Activated T-cell treated with anti-CD3 and anti-CD28 coated beads, Interleukin-2, amount 50 U/mL, for 1 hour (primary cell): ENCODE data around the gene TULP4.
A peak's percentile ranks its signal among the peaks of the same experiment; 100 is the strongest.
"Not testable (repeated sequence)": the region's sequence is repeated elsewhere in the genome, so short reads cannot be mapped to it uniquely, and the experiment has no call there.

Source experiments
- DNase-seq: peaks from one replicate; pipeline ENCODE4 v3.0.0-alpha.2; 2020

TULP4 gene

DNA sequence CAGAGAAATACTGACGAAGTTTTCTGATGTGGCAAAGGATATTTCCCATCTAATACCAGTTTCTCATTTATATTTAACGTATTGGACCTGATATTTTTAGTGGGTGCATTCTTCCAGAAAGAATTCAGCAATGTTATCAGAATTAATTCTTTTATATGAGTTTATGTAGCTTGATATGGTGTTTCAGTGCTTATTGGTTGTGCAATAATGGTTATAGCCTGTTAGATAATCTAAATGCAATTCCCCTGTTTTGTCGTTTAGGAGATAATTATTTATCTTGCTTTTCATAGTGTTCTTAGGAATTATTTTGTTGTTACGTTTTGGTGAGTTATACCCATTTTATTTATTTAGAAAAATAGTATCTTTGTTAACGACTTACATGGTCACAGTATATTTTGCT lies 196.2 kb downstream of the TULP4 start:
- no peak for DNase-seq

DNA sequence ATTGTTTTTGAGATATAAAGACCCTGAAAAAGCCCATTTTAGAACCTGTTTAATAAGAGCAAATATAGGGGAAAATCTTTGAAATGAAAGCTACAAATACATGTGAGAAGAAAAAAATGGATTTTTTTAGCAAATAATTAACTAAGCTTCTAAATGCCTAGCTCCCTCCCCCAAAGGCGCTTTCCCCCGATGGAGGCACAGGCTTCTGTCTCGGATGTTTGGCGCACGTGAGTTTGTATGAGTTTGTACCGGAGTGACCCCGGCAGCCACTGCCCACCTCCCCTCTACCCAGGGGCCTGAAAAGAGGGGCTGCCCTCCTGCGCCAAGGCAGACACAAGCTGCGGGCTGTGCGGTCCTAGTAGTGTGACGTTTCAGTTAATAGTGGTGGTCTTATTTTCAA lies 197.2 kb downstream of the TULP4 start:
- no peak for DNase-seq

DNA sequence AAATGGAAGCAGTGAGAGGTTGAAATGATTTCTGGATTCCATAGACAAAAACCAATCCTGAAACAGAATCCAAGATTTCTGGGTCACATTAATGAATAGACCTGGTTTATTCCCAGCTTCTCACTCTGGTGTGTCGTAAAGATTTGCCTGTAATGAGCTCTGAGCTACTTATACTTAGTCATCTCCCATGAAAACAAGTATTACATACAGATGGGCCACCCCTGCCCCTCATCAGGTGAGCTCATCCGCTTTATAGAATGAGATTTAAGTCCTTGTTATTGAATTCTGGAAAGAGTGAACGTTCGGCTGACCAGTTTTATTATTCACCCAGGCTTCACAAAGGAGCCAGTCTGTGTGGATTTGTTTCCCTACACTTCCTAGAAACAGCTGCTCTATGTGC lies 200.5 kb downstream of the TULP4 start:
- no peak for DNase-seq

DNA sequence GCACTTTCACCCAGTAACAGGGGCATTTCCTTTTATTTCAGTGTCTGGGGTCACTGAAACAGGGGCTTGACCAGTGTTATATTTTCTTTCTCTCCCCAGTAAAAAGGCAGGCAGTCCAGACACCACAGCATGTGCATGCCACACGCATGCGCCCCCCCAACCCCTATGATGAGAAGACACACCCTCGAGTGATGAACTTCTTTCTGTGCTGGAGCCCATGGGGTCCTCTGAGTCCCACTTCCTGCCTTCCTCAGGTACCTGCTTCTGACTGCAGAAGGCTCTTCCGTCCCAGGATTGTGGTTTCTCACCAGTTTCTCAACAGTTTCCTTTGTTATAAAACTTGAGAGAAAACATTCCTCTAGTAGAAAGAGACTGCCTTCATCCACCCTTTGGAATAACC lies 201.9 kb downstream of the TULP4 start:
- no peak for DNase-seq

DNA sequence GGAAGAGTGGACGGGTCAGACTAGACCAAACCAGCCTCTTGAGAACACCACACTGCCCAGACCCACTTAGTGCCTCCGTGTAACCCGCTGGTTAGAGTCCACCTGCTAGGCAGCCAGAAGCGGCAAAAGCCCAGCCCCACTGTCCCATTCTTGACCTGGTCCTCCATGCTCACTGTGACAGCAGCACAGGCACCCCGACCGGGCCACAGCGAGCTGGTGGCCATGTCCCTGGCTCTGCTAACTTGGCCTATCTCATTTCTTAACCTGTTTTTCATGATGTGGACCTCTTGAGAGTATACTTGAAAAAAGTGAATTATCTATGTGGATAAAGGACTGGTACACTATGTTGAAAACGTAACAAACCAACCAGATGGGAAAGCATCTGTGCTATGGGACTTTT lies 202.7 kb downstream of the TULP4 start:
- no peak for DNase-seq

DNA sequence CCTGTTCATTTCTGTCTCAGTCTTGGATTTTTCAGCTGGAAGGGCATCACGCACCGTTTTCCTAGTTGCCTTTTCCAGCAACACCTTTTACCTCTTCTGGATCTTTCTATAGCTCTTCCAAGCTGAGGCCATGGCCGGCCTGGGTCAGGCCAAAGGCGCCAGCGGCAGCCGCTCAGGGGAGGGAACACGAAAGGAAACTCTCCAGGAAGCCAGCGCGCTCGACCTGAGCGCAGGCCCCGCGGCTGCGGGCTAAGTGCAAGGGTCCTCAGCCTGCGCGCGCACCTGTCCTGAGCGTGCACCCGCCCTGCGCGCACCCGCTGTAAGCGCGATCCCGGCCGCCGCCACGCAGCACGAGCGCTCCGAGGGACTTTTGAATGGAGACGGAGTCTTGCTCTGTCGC lies 203.8 kb downstream of the TULP4 start:
- DNase-seq, result no peak

DNA sequence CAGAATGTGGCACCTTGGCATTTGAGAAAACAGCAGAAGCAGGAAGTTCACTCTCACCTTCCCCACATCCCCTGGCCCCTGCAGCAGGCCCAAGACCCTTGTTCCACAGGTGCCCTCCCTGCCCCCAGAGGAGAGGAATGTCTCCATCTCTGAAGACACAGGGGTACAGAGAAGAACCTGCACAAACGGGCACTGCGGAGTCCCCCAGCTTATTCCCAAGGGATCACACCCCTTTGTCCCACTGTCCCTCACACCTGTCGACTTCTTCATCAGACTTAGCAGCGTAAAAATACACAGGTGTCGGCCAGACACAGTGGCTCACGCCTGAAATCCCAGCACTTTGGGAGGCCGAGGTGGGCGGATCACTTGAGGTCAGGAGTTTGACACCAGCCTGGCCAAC lies 204.8 kb downstream of the TULP4 start:
- DNase-seq, result no peak

DNA sequence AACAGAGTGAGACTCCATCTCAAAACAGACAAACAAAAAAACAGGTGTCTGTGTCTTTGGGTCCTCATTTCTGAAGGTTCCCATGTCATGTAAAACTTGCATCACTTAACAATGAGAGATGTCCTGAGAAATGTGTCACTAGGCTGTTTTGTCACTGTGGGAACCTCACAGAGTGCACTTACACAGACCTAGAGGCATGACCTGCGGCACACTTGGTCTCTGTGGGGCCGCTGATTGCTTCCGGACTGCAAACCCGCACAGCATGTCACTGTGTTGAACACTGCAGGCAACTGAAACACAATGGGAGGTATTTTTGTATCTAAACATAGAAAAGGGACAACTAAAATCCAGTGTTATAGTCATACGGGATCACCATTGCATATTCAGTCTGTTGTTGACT lies 205.3 kb downstream of the TULP4 start:
- DNase-seq, result no peak

DNA sequence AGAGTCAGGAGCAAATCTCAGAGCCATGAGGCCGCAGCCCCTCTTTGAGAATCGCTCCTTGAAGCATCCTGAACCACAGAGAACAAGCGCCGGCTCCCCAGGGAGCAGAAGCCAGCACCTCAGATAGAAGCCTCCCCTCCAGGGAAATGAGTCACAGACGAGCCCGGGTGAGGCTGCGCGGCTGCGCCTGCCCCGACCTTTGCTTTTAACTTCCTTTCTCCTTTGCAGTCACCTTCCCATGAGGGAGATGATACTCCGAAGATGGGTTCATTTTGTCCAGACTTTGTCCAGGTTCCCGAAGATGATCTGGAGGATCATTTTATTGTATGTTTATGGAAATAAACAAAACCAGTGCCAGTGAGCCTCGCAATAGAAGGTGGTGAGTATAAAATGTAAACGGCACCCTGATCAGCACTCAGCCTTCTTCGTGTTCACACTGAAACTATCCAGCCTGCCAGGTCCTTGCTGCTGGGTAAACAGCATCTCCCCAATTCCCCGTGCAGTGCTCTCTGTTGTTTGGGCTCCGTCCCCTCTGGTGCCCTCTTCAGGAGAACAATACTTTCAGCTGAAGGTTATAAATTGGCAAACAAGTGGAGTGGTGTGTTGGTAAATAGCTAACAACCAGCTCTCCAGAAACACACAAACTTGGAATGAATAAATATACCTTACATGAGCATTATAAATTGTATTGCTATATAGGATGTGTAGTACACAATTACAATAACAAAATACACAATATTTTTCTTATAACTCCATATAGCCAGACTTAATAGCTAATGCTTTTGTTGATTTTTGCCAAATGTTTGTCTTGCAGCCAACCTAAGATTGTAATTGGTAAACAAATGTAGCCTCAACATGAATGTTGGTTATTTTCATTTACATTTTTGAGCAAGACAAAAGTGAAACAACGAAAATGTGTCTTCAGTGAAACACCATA lies 206.2 kb downstream of the TULP4 start:
- DNase-seq, result peak; percentile 48

DNA sequence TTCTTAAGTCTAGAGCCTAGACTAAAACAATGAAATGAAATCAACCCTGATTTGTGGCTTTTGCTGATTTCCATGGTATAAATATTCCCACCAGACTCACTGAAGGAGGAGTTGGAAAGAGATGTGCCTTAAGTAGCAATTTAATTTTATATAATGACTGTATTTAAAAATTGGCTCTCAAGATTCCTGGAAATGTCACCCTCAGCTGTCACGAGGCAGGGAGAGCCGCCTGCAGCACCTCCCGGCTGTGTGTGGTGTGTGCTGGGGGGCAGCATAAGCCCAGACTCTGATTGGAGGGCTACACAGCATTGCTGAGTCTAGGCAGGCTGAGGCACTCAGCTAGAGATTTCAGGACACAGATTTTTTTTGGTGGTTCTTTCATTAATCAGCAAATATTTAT lies 207.0 kb downstream of the TULP4 start:
- DNase-seq, result no peak

DNA sequence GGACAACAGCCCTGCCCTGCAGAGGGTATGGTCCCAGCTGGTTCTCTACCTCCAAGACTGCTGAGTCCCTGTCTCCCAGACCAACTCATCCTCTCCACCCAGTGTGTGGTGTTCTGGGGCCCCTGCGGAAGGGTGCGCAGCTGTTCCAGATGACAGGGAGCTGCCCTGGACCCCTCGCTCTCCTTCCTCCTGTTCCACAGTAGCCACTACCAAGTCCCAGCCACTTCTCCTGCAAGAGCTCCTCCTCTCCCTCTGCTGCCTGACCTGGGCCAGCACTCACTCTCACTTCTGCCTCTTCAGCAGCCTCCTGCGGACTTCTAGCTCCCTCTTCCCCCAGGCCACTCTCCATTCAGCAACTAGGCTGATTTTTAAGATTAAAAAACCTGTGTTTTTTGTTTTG lies 207.5 kb downstream of the TULP4 start:
- DNase-seq, result no peak

DNA sequence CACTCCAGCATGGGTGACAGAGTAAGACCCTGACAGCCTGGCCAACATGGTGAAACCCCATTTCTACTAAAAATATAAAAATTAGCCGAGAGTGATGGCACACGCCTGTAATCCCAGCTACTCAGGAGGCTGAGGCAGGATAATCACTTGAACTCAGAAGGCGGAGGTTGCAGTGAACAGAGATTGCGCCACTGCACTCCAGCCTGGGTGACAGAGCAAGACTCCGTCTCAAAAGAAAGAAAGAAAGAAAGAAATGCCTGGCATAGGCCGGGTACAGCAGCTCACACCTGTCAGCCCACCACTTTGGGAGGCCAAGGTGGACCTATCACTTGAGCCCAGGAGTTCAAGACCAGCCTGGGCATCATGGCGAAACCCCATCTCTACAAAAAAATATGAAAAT lies 208.7 kb downstream of the TULP4 start:
- not testable (repeated sequence) for DNase-seq

DNA sequence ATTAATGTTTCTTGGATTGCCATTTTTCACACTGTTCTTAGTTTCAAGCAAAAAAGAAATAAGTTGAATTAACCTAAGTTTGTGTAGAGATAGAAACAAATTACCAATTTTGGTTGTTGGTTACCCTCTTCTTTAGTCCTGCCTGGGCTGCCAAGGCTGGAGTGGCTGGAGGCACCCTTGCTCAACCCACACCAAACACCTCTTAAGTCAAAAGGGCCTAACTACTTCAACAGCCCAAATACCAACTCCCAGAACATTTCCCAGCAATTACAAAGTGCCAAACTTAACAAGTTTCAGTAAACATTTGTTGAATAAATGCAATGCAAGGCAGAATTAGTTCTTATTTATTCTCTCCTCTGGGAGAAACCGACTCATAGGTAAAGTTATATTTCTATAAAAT lies 209.5 kb downstream of the TULP4 start:
- no peak for DNase-seq

DNA sequence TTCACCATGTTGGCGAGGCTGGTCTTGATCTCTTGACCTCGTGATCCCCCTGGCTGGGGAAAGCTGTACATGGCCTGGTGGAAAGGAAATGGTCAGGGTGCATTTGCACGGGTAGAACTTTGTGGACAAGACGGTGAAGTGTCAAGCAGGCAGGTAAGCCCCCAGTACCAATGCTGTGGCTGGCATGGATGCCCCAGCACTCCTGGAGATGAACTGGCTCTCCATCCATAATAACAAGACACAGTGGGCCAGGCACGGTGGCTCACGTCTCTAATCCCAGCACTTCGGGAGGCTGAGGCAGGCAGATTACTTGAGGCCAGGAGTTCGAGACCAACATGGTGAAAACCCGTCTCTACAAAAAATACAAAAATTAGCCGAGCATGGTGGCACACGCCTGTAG lies 210.4 kb downstream of the TULP4 start:
- DNase-seq, result no peak

DNA sequence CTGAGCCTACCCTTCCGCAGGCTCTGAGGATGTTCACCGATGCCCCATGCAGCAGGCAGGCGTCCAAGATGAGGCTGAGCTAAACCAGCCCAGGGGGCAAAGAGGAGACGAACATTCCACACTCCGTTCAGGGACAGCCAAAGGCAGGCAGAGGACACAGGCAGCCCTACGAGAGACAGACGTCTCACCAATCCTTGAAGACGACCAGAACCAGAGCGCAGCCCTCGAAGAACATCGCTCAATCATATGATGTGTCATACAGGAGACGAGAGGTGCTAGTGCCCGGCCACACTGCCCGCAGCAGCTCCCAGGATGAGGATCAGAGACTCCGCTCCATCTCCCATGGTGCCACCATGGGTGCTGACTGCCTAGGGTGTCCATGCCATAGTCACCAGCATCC lies 212.0 kb downstream of the TULP4 start:
- DNase-seq, result no peak

DNA sequence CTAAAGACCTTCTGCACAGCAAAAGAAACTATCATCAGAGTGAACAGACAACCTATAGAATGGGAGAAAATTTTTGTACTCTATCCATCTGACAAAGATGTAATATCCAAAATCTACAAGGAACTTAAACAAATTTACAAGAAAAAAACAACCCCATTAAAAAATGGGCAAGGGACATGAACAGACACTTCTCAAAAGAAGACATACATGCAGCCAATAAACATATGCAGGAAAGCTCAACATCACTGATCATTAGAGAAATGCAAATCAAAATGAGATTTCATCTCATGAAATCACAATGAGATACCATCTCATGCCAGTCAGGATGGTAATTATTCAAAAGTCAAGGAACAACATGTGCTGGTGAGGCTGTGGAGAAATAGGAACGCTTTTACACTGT lies 215.6 kb downstream of the TULP4 start:
- not testable (repeated sequence) for DNase-seq

DNA sequence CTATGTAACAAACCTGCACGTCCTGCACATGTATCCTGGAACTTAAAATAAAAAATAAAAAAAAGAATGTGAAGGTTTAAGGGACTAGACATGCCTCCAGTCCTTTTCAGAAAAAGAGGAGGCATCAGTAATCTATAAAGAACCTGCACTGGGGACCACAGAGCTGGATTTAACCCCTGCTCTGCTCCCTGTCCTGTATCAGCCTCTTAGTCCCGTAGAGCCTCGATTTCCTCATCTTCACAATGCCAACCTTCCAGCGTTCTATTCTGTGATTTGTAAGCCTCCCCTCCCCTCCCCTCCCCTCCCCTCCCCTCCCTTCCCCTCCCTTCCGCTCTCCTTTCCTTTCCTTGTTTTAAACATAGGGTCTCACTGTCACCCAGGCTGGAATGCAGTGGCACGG lies 216.6 kb downstream of the TULP4 start:
- no peak for DNase-seq

DNA sequence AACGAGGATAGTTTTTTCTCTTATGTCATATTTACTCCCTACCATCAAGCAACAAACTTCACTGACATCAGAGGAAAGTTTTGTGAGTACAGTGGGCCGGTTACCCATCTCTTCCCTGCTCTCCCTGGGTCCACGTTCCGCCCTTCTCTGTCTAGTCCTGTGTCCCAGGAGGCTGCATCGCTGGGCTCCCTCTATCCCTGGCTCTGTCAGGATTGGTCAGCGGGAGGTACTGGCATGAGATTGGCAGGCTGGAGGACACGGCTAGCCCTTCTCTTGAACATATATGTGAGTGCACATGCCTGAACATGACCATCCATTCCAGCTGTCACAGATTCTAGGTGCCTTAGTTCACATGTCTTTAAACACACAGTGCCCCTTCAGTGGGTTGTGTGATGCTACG lies 217.4 kb downstream of the TULP4 start:
- DNase-seq, result no peak

DNA sequence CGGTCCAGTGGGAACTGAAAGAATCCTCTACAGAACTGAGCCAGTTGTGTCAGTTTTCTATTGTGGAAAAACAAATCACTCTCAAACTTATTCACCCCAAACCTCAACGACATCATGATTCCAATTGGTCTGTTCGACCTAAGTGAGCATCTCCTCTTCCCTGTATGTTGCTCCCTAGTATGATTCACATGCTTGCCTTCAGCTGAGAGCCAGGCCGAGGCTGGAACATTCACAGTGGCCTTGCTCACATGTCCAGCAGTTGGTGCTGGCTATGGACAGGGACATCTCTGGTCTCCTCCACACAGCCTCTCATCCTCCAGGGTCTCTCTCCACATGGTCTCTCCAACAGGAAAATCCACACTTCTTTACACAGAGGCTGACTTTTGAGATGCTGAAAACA lies 219.3 kb downstream of the TULP4 start:
- no peak for DNase-seq

DNA sequence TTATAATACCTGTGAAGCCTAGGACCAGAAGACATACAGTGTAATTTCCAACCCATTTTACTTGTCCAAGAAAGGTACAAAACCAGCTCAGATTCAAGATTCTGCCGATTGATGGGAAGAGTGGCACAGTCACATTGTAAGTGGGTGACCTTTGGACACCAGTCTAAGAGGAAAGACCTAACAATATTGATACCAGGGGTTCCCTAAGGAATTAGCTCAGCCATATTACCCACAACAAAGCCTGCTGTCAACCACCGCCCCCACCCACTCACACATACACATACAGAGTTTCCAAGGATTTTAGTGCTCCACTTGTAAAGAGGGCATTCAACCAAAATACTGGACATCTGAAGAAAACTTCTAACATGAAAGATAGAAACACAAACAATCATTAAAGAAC lies 219.7 kb downstream of the TULP4 start:
- DNase-seq, result no peak

DNA sequence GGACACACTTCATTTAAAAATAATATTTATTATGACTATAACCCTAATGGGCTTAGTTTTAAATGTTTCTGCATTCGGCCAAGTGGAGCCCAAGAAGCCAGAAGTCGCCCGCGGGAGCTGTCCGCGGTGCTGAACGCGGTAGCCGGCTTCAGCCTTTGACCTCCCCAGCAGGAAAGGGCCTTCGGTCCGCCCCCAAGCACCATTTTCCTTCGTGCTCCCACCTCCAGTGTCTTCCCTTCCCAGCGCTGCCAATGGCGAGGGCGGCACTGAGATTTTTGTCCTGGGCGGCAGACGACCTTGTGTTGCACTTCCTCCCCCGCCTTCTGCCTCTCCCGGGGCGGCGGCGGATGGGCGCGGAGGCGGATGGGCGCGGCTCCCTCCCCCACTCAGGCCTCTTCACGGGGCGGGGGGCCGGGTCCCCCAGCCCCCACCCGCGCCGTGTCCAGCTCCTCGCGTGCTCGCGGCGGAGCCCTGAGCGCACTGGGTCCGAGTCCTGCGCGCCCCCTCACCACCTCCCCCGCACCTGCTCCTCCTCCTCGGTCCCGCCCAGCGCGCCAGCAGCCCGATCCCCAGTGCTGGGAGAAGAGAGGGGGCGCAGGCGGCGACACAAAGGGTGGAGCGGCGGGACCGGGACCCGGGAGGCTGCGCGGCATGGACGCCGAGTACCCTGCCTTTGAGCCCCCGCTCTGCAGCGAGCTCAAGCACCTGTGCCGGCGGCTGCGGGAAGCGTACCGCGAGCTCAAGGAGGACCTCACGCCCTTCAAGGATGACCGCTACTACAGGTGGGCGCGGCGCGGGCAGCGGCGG lies 224.0 kb downstream of the TULP4 start:
- DNase-seq, result peak; percentile 75

DNA sequence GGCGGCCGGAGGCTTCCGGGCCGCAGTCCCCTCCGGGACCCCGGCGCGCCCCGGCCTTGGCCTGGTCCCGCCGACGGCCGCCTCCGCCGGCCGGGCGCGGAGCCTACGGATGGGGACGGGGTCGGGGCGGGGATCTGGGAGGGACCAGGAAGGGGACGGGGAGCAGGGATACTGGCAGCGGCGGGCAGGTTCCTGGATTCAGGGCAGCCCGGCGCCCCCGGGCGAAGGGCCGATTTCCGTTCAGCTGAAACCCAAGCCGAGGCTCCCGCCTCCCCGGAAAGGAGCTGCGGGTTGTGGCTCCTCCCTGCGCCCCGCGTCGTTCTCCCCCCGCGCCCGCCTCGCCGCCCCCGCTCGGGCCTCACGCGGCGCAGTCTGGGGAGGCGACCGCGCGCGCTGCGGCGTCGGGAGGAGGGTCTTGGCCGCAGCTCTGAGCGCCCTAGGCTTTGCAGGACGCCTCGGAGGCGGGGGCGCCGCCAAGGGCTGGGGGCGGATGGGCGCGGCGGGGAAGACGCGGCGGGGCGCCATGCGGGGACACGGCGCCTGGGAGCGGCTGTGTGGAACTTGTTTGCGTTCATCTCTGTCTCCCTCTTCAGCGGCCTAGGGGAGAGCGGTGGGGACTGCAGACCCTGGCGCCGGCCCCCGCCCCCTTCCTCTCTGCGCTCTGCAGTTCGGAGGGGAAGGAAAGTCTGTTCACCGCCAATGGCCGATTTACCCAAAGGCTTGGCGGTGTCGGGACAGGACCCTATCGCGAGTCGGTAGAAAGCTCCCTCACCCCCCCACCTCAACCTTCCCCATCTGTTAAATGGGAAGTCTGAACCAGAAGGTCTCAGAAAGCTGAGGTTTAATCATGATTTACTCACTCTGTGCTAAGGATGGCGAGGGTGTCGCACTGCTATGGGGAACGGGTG lies 224.9 kb downstream of the TULP4 start:
- peak; percentile 36 for DNase-seq

DNA sequence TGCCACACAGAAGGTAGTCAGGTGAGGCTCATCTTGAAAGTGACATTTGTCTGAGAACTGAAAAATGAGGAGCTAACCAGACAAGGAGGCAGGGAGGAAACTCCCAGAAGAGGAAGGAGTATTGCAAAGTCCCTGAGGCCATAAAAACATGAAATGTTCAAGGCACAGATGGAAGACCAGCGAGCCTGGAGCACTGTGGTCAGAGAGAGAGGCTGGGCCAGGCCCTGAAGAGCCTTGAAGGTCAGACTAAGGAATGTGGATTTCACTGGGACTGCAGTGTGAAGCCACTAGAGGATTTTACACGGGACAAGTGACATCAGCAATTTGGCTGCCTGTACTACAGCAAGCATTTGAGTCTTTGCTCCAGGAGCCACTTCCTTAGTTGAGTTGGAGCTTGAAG lies 226.5 kb downstream of the TULP4 start:
- no peak for DNase-seq
